ENCODE measurements around the gene PPP3R2. TPM values are rescaled to one million over a fixed set of nuclear protein-coding genes. Genes with fewer than 3 reads are reported as not detected.

PPP3R2 gene
- total and polyA plus RNA-seq, 2 donors from 2014 or later: not detected

- DNase-seq: no peak
- Histone ChIP-seq H3K27me3 (ENCODE audit: control insufficient read depth, insufficient read depth, low read length) (no peaks in the 10 kb centered on the region), H3K9me3 (ENCODE audit: control insufficient read depth in 2 of 3, insufficient read depth in 1 of 3, low read length in 3 of 3) (no peaks in the 10 kb centered on the region), H3K36me3 (ENCODE audit: control insufficient read depth in 2 of 3, insufficient read depth in 3 of 3, low read length in 3 of 3) (no peaks in the 10 kb centered on the region), H3K27ac (ENCODE audit: low read depth in 2 of 2, low read length in 2 of 2) (no peak overlapping the region), H3K9ac (ENCODE audit: low read length in 3 of 3) (no peak overlapping the region), H3K4me3 (ENCODE audit: low read length in 3 of 3) (no peak overlapping the region), H3K4me1 (ENCODE audit: control insufficient read depth in 2 of 3, insufficient read depth in 2 of 3, low read depth in 1 of 3, low read length in 3 of 3) (no peaks in the 10 kb centered on the region)
- intact Hi-C loops (cut with DNase I): no loop called here
- no peak for TF ChIP-seq CTCF (IDR thresholded peaks at IDR 0.05; ENCODE audit: borderline replicate concordance, extremely low read depth, insufficient read depth)
- FAIRE-seq: no peak
These were observed 14.8 kb downstream of the PPP3R2 start for GRCh38 chr9:101579711-101580545.

- Histone ChIP-seq H3K4me3 (ENCODE audit: low read length in 3 of 3) (no peak overlapping the region), H3K27me3 (ENCODE audit: control insufficient read depth, insufficient read depth, low read length) (no peaks in the 10 kb centered on the region), H3K27ac (ENCODE audit: low read depth in 2 of 2, low read length in 2 of 2) (no peak overlapping the region), H3K4me1 (ENCODE audit: control insufficient read depth in 2 of 3, insufficient read depth in 2 of 3, low read depth in 1 of 3, low read length in 3 of 3) (no peaks in the 10 kb centered on the region), H3K36me3 (ENCODE audit: control insufficient read depth in 2 of 3, insufficient read depth in 3 of 3, low read length in 3 of 3) (no peaks in the 10 kb centered on the region), H3K9me3 (ENCODE audit: control insufficient read depth in 2 of 3, insufficient read depth in 1 of 3, low read length in 3 of 3) (no peaks in the 10 kb centered on the region), H3K9ac (ENCODE audit: low read length in 3 of 3) (no peak overlapping the region)
- FAIRE-seq: no peak
- DNase-seq: no peak
- intact Hi-C loops (cut with DNase I): no loop called here
- TF ChIP-seq CTCF (IDR thresholded peaks at IDR 0.05; ENCODE audit: borderline replicate concordance, extremely low read depth, insufficient read depth): no peak
These were observed 16.4 kb downstream of the PPP3R2 start for GRCh38 chr9:101578378-101578777.

GRCh38 chr9:101574731-101575333, 19.9 kb downstream of the PPP3R2 start:
- intact Hi-C loops (cut with DNase I): no loop called here
- no peak for TF ChIP-seq CTCF (IDR thresholded peaks at IDR 0.05; ENCODE audit: borderline replicate concordance, extremely low read depth, insufficient read depth)

More at GRCh38 chr9:101574731-101575333, 19.9 kb downstream of the PPP3R2 start:
- H3K27ac ChIP-seq (ENCODE audit: low read depth in 2 of 2, low read length in 2 of 2): no peak overlapping the region
- no peaks in the 10 kb centered on the region for H3K36me3 ChIP-seq (ENCODE audit: control insufficient read depth in 2 of 3, insufficient read depth in 3 of 3, low read length in 3 of 3)
- FAIRE-seq (no peak), DNase-seq (no peak)
- no peak overlapping the region for H3K9ac ChIP-seq (ENCODE audit: low read length in 3 of 3)
- no peaks in the 10 kb centered on the region for H3K27me3 ChIP-seq (ENCODE audit: control insufficient read depth, insufficient read depth, low read length)
- no peak overlapping the region for H3K4me3 ChIP-seq (ENCODE audit: low read length in 3 of 3)
- H3K9me3 ChIP-seq (ENCODE audit: control insufficient read depth in 2 of 3, insufficient read depth in 1 of 3, low read length in 3 of 3): no peaks in the 10 kb centered on the region
- no peaks in the 10 kb centered on the region for H3K4me1 ChIP-seq (ENCODE audit: control insufficient read depth in 2 of 3, insufficient read depth in 2 of 3, low read depth in 1 of 3, low read length in 3 of 3)

Data from kidney (tissue), 14 donors.